GM19351 (cell line): ENCODE data around the gene COBL.

Source experiments
- ATAC-seq: cut with Tn5 transposase; IDR thresholded peaks from one replicate; pipeline ENCODE4 v1.9.1; 2021; ENCODE audit warnings: mild to moderate bottlenecking, moderate library complexity; ENCODE audit not compliant: unreplicated experiment

COBL gene

GRCh38 chr7:51256209-51256781, 60.3 kb downstream of the COBL start:
- ATAC-seq = no peak

GRCh38 chr7:51255536-51256208, 60.9 kb downstream of the COBL start:
- ATAC-seq = no peak

GRCh38 chr7:51255036-51255435, 61.6 kb downstream of the COBL start:
- ATAC-seq = no peak

- ATAC-seq = no peak
These were observed 63.5 kb downstream of the COBL start for GRCh38 chr7:51253157-51253556.

- no peak for ATAC-seq
These were observed 65.3 kb downstream of the COBL start for GRCh38 chr7:51251290-51251689.

- no peak for ATAC-seq
These were observed 66.1 kb downstream of the COBL start for GRCh38 chr7:51250512-51250911.

- ATAC-seq = no peak
These were observed 66.6 kb downstream of the COBL start for GRCh38 chr7:51249991-51250390.

GRCh38 chr7:51249187-51249945, 67.2 kb downstream of the COBL start:
- no peak for ATAC-seq

GRCh38 chr7:51246258-51247245, 70.1 kb downstream of the COBL start:
- ATAC-seq = no peak

GRCh38 chr7:51244885-51245284, 71.7 kb downstream of the COBL start:
- ATAC-seq = no peak

- ATAC-seq = no peak
These were observed 72.6 kb downstream of the COBL start for GRCh38 chr7:51244053-51244452.

- ATAC-seq = no peak
These were observed 73.0 kb downstream of the COBL start for GRCh38 chr7:51243631-51244030.

- ATAC-seq = no peak
These were observed 73.6 kb downstream of the COBL start for GRCh38 chr7:51242881-51243518.

- ATAC-seq = no peak
These were observed 74.5 kb downstream of the COBL start for GRCh38 chr7:51242007-51242691.

GRCh38 chr7:51240868-51241267, 75.7 kb downstream of the COBL start:
- ATAC-seq = no peak

- no peak for ATAC-seq
These were observed 76.9 kb downstream of the COBL start for GRCh38 chr7:51239691-51240090.

- ATAC-seq = no peak
These were observed 77.6 kb downstream of the COBL start for GRCh38 chr7:51238981-51239495.

- no peak for ATAC-seq
These were observed 79.0 kb downstream of the COBL start for GRCh38 chr7:51237446-51238133.

- ATAC-seq = no peak
These were observed 80.0 kb downstream of the COBL start for GRCh38 chr7:51236470-51237132.
